Inferior parietal cortex (tissue), 1 donor: ENCODE measurements around the gene ADIPOR2.
A peak's percentile ranks its signal among the peaks of the same experiment; 100 is the strongest.

Experiments used
- DNase-seq: peaks from one replicate; pipeline ENCODE4 v3.0.0-alpha.2; 2016; ENCODE audit errors: extremely low spot score

ADIPOR2 gene

GRCh38 chr12:1690578-1691122 is at the start of gene ADIPOR2:
ADIPOR2 (plus strand) TSS chr12:1691070; CDS start chr12:1754344, 63,274 bp downstream.
- peak; percentile 97 for DNase-seq

DNA sequence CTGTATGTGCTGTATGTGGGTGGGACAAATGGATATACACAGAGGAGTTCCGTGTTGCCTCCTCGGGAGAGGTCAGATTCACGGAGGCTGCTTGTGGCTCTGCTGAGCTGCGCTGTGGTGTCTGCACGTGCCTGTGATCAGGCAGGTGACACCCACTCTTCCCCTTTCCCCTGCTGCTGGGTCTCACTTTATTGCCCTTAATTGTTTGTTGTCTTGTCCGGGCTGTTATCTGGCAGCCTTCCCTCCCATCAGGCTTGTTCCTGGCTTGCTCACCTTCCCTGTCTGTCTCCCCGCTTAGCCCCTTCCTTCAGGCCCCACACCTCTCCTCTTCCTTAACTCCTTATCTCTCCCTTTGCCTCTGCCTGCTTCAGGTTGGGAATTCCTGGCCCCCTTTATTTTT is 48.4 kb upstream of the ADIPOR2 start:
- no peak for DNase-seq

- DNase-seq = no peak
These were observed 47.8 kb upstream of the ADIPOR2 start for GRCh38 chr12:1643043-1643442.

DNA sequence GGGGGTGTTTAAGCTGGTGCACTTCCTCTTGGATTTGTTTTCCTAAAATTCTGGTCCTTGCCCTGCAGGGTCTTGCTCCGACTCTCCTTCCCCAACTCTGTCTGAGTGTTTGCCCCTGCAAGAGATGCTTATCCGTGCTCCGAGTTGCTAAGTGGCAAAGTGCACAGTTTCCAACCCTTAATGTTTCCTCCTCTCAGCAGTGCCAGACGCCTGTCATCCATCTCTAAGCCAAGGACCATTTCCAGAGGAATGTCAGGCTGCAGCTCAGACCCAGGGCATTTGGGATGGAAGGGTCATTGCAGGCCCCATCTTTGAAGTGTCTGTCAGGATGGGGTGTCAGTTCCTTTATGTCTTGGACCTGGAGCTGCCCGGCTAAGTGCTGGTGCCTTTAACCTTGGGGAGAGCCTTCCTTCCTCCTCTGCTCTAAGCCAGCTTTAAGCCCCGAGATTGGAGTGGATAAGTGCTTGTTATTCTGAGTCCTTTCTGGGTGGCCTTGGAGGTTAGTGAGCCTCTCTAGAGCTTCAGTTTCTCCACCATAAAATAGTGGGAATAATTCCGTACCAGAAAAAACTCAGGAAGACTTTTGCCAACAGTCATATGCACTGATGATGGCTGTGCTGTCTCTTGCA is 46.9 kb upstream of the ADIPOR2 start:
- no peak for DNase-seq

- peak; percentile 93 for DNase-seq
These were observed 46.1 kb upstream of the ADIPOR2 start for GRCh38 chr12:1644534-1645438.

DNA sequence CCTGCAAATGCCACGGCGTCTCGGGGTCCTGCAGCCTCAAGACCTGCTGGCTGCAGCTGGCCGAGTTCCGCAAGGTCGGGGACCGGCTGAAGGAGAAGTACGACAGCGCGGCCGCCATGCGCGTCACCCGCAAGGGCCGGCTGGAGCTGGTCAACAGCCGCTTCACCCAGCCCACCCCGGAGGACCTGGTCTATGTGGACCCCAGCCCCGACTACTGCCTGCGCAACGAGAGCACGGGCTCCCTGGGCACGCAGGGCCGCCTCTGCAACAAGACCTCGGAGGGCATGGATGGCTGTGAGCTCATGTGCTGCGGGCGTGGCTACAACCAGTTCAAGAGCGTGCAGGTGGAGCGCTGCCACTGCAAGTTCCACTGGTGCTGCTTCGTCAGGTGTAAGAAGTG is 45.1 kb upstream of the ADIPOR2 start:
- DNase-seq = no peak

DNA sequence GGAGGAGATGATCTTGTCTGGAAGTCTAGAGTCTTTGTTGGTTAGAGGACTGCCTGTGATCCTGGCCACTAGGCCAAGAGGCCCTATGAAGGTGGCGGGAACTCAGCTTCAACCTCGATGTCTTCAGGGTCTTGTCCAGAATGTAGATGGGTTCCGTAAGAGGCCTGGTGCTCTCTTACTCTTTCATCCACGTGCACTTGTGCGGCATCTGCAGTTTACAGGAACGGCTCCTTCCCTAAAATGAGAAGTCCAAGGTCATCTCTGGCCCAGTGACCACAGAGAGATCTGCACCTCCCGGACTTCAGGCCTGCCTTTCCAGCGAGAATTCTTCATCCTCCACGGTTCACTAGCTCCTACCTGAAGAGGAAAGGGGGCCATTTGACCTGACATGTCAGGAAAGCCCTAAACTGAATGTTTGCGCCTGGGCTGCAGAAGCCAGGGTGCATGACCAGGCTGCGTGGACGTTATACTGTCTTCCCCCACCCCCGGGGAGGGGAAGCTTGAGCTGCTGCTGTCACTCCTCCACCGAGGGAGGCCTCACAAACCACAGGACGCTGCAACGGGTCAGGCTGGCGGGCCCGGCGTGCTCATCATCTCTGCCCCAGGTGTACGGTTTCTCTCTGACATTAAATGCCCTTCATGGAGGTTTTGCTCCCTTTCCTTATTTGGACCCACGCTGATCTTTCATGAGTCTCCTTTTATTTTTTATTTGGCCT is 44.1 kb upstream of the ADIPOR2 start:
- no peak for DNase-seq

- no peak for DNase-seq
These were observed 43.6 kb upstream of the ADIPOR2 start for GRCh38 chr12:1647285-1647669.

GRCh38 chr12:1650260-1650977 is 40.5 kb upstream of the ADIPOR2 start:
- DNase-seq = no peak

GRCh38 chr12:1650978-1651361 is 39.9 kb upstream of the ADIPOR2 start:
- no peak for DNase-seq

- DNase-seq = no peak
These were observed 38.9 kb upstream of the ADIPOR2 start for GRCh38 chr12:1651946-1652345.

GRCh38 chr12:1655225-1655788 is 35.6 kb upstream of the ADIPOR2 start:
- no peak for DNase-seq

- DNase-seq = no peak
These were observed 34.0 kb upstream of the ADIPOR2 start for GRCh38 chr12:1656902-1657301.

- DNase-seq = no peak
These were observed 33.2 kb upstream of the ADIPOR2 start for GRCh38 chr12:1657688-1658087.

GRCh38 chr12:1660304-1661187 is 30.3 kb upstream of the ADIPOR2 start:
- DNase-seq = peak; percentile 65

DNA sequence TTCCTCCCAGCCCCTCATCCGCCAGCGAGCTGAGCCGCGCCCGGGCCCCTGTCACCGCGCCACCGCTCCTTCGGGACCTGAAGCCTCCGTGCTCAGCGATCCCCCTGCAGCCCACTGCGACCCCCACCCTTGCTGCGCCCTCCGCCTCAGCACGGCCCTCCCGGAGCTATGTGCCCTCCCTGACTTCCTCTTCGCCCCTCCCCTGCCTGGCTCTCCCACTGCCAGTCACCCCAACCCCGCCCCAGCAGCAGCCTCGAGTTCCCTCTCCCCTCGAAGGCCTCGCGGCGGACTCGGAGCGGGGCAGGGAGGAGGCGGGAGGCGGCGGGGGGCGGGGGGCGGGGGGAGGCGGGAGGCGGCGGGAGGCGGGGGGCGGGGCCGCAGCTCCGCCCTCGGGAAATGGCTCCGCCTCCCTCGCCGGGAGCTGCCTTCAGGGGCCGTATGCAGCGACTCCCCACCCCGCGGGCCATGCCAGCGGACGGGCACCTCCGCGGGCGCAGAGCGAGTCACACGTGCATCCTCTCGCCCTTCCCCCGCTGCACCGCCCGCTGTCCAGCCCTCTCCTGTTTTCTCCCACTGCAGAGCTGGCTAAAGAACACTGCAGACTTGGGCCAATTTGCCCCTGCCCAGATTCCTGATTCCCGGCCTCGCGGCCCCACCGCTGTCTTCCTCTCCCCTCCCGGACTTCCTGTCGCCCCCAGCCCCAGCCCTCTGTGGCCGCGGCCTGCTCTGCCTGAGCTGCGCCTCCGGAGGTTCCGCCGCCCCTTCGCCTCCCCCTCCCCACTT is 29.1 kb upstream of the ADIPOR2 start:
- peak; percentile 77 for DNase-seq

DNA sequence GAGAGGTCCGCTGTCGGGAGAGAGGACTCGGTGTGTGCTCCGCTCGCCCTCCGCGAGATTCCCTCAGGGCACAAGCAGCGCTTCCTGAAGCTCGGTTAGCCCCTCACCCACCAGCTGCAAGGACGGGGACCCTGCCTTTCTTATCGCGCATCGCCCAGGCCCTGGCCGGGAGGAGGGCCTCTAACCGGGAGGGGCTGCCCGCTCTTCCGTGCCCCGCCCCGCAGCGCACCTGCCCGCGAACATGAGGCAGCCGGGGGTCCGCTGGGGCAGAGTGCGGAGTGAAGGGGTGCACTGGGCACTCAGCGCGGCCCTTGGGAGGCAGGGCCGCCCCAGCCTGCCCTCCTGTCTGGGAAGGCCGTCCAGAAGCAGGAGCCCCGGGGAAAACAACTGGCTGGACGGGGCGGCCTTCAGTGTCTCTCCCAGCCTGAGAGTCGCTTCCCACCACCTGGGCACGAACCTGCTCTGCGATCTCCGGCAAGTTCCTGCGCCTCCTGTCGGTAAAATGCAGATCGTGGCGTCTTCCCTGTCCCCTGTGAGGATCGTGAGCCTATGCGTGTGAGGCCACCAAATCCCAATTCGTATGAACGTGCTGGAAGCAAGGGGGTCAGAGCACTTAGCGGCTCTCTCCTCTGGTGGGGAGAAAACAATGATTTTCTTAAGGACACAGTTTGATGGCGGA is 28.0 kb upstream of the ADIPOR2 start:
- DNase-seq = no peak

GRCh38 chr12:1663440-1664132 is 27.3 kb upstream of the ADIPOR2 start:
- DNase-seq = no peak
